K562 (cell line): ENCODE measurements around the gene VWA3B. TPM values are rescaled to one million over a fixed set of nuclear protein-coding genes. Genes with fewer than 3 reads are reported as not detected.

Experiments used
- REST ChIP-seq, 2 experiments: fragments of 450-650 bp; formaldehyde crosslinking in 1 of 2; IDR thresholded peaks; 2 replicates each; pipeline versions ENCODE4 v1.4.0 to v1.6.1; 2014 to 2020; ENCODE audit warnings: mild to moderate bottlenecking in 2 of 2, borderline replicate concordance in 1 of 2, low read depth in 1 of 2
- polyA plus RNA-seq, 8 experiments: library from polyadenylated mRNA; depleted of rRNA in 4 of 8; stranded (reverse) in 5 of 8; unstranded in 3 of 8; fragments of >200 nt; fragmentation: Nextera tagmentation in 2 of 8; fragmentation: Illumina TruSeq in 1 of 8; extraction: Ambion mirVana in 2 of 8; extraction: Trizol in 1 of 8; gene quantifications; 2 replicates each; pipeline versions ENCODE4 v1.2.1 to v1.2.3, GENCODE V29; 2011 to 2014; ENCODE audit warnings: inconsistent platforms in 1 of 8, missing spikeins in 1 of 8
- total RNA-seq, 7 experiments: library from RNA; depleted of rRNA in 6 of 7; stranded (reverse); fragments of >200 nt in 6 of 7; fragmentation: Illumina TruSeq in 2 of 7; extraction: Trizol in 2 of 7; gene quantifications; 2 replicates each; pipeline versions ENCODE4 v1.2.1 to v1.2.3, GENCODE V29; 2011 to 2021; ENCODE audit warnings: low replicate concordance in 1 of 7

Gene VWA3B
- total and polyA plus RNA-seq, 9 of the 15 experiments (the other 6 are each of a cell fraction or from before 2014, with no cell fraction given): not detected

DNA sequence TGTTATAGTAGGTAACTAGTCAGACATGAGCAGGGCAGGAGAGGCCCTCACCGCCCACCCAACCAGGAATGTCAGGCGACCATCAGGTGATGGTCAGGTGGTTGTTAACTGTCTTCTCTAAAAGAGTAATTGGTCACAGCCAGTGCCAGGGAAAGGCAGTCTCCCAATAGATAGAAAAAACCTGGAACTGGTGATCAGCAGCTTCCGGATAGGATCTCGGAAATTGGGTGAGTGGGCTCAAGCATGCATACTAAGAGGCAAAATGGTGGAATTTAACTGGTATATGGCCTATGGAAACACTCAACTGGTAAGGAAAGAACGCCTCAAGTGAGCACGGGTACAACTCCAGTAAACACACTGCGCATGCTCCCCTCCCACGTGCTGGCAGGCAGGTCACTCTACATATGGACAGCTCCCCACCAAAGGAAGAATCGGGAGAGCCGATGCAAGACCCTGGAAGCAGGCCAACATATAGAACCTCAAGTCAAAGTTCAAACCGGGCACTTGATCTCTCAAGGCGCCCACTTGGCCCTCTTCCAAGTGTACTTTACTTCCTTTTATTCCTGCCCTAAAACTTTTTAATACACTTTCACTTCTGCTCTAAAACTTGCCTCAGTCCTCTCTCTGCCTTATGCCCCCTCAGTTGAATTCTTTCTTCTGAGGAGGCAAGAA, 47.7 kb upstream of the VWA3B start (continued):
- peak; percentile 29; the same call in 1 of the 2 replicates for TF ChIP-seq REST (IDR thresholded peaks at IDR 0.05; ENCODE audit: borderline replicate concordance)
- no peak for TF ChIP-seq REST (CRISPR knock-in tag; IDR thresholded peaks at IDR 0.05; ENCODE audit: low read depth)
